Heart left ventricle (tissue), 13 donors: ENCODE data around the gene AMELX.

Experiments used
- POLR2A ChIP-seq, 2 donors: fragments of 450-650 bp; IDR thresholded peaks; one replicate each; pipeline ENCODE4 v1.6.1; 2017; ENCODE audit warnings: antibody characterized with exemption in 2 of 2, mild to moderate bottlenecking in 2 of 2, moderate library complexity in 2 of 2
- TF ChIP-seq, protein P1 (sequence below), 12 donors: fragments of 200-600 bp; sonication (generic) in 4 of 12; IDR thresholded peaks; one replicate each; pipeline versions ENCODE4 v1.5.0 to v1.8.0; 2018 to 2022; ENCODE audit warnings: antibody characterized with exemption in 12 of 12, mild to moderate bottlenecking in 5 of 12
- donor health status: ischemic (EF 13 %, LVEDD 7.1; RV severe dilation, severe dysfunction).
- donor health status: DM: no; HTN: yes; CAD: no.
- donor health status: DM: no; HTN: no; CAD: no.
- donor health status: ischemic (EF 25% LVEDD 6.9; RV normal size, moderate dysfunction).
- donor health status: ischemic (EF 25% LVEDD 5.7; RV mildly dilated, moderate dysfunction).
- donor health status: ischemic (EF 35%, LVEDD 5.7; RV mildly dilated, moderate dysfunction).
- donor health status: nonischemic (EF 11% LVEDD 7.7; RV severe dilation, severe dysfunction).
- donor health status: DM: yes; HTN: yes; CAD: no.
- donor health status: PGD.
- donor health status: ischemic (EF 29% LVEDD 5.4; RV normal size, mild dysfunction).
- donor health status: nonischemic (EF 23%, LVEDD 6.1; RV moderate dilation, normal function).

DNA sequence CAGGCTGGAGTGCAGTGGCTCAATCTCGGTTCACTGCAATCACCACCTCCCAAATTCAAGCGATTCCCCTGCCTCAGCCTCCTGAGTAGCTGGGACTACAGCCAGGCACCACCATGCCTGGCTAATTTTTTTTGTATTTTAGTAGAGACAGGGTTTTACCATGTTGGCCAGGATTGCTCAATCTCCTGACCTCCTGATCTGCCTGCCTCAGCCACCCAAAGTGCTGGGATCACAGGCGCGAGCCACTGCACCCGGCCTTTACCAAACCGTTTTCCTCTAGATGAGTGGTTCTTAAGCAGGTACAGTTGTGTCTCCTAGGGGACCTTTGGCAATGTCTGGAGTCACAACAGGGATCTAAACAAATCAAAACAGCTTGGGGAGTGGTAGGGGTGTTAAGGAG lies 11.6 kb downstream of the AMELX start:
- TF ChIP-seq, protein P1, sequence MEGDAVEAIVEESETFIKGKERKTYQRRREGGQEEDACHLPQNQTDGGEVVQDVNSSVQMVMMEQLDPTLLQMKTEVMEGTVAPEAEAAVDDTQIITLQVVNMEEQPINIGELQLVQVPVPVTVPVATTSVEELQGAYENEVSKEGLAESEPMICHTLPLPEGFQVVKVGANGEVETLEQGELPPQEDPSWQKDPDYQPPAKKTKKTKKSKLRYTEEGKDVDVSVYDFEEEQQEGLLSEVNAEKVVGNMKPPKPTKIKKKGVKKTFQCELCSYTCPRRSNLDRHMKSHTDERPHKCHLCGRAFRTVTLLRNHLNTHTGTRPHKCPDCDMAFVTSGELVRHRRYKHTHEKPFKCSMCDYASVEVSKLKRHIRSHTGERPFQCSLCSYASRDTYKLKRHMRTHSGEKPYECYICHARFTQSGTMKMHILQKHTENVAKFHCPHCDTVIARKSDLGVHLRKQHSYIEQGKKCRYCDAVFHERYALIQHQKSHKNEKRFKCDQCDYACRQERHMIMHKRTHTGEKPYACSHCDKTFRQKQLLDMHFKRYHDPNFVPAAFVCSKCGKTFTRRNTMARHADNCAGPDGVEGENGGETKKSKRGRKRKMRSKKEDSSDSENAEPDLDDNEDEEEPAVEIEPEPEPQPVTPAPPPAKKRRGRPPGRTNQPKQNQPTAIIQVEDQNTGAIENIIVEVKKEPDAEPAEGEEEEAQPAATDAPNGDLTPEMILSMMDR (IDR thresholded peaks at IDR 0.05), result no peak
- TF ChIP-seq POLR2A (IDR thresholded peaks at IDR 0.05), result no peak
